Muscle of leg (tissue), 11 donors: ENCODE results near the gene REEP6. TPM values are rescaled to one million over a fixed set of nuclear protein-coding genes. Genes with fewer than 3 reads are reported as not detected.

Source experiments
- DNase-seq: peaks from one replicate; pipeline ENCODE4 v3.0.0; 2013
- H3K27ac ChIP-seq: one replicate; pipeline ENCODE4 v1.5.1; 2013; ENCODE audit warnings: mild to moderate bottlenecking, low read length, control low read depth
- H3K27me3 ChIP-seq: one replicate; pipeline ENCODE4 v1.6.1; 2013; ENCODE audit warnings: low read length; ENCODE audit not compliant: control insufficient read depth, insufficient read depth
- H3K36me3 ChIP-seq: one replicate; pipeline ENCODE4 v1.6.1; 2013; ENCODE audit warnings: low read length; ENCODE audit not compliant: control insufficient read depth, insufficient read depth
- H3K4me1 ChIP-seq: one replicate; pipeline ENCODE4 v1.6.1; 2013; ENCODE audit warnings: low read length; ENCODE audit not compliant: control insufficient read depth, insufficient read depth
- H3K4me3 ChIP-seq: one replicate; pipeline ENCODE4 v1.5.1; 2013; ENCODE audit warnings: low read length, control low read depth
- H3K9me3 ChIP-seq: replicated peaks from 2 replicates; pipeline ENCODE4 v1.6.1; 2013; ENCODE audit warnings: low read depth, low read length; ENCODE audit not compliant: control insufficient read depth
- WGBS: methylation state at CpG from one replicate; pipeline ENCODE4 v1.1.5; 2013; ENCODE audit warnings: missing lambda C conversion rate; ENCODE audit not compliant: insufficient coverage; 5-methylcytosine and 5-hydroxymethylcytosine counted together
- polyA plus RNA-seq, 8 donors: library from polyadenylated mRNA; unstranded; fragments of 120-200 nt; gene quantifications; one replicate each; pipeline versions ENCODE4 v1.2.1 to v1.2.3, GENCODE V29; 2013; ENCODE audit warnings: inconsistent platforms in 1 of 8, low replicate concordance in 1 of 8; ENCODE audit not compliant: insufficient read length in 8 of 8, insufficient read depth in 1 of 8
- total RNA-seq: library from RNA; stranded (reverse); fragments of 120-200 nt; gene quantifications from one replicate; pipeline ENCODE4 v1.2.4, GENCODE V29; 2013

REEP6 gene
- total and polyA plus RNA-seq, 9 donors = 0.58 to 11.9 (median 1.8) TPM

- DNase-seq = no peak
- Histone ChIP-seq H3K36me3 (peaks cover 6% of the 10 kb centered on the region), H3K27me3 (peaks cover 45% of the 10 kb centered on the region), H3K4me1 (peaks cover 32% of the 10 kb centered on the region), H3K4me3 (peak overlapping the region; percentile 10), H3K9me3 (peaks cover 4% of the 10 kb centered on the region), H3K27ac (no peak overlapping the region)
- 0% methylated on average over 1 of the region's 12 CpGs for WGBS
These were observed 17.5 kb downstream of the REEP6 start for GRCh38 chr19:1508507-1508856.

GRCh38 chr19:1509602-1510441 lies 18.8 kb downstream of the REEP6 start:
- H3K27me3 ChIP-seq = peaks cover 45% of the 10 kb centered on the region
- peaks cover 6% of the 10 kb centered on the region for H3K36me3 ChIP-seq
- no peak for DNase-seq
- H3K9me3 ChIP-seq = peaks cover 4% of the 10 kb centered on the region
- H3K4me1 ChIP-seq = peaks cover 32% of the 10 kb centered on the region
- H3K4me3 ChIP-seq = no peak overlapping the region
- 77% methylated on average over 7 of the region's 11 CpGs for WGBS
- H3K27ac ChIP-seq = no peak overlapping the region

GRCh38 chr19:1510442-1510806 lies 19.4 kb downstream of the REEP6 start:
- no peak for DNase-seq
- peaks cover 48% of the 10 kb centered on the region for H3K27me3 ChIP-seq
- H3K4me1 ChIP-seq = peaks cover 32% of the 10 kb centered on the region
- WGBS = 9% methylated on average over 17 of the region's 25 CpGs
- peaks cover 6% of the 10 kb centered on the region for H3K36me3 ChIP-seq
- H3K27ac ChIP-seq = no peak overlapping the region
- H3K4me3 ChIP-seq = no peak overlapping the region
- peaks cover 4% of the 10 kb centered on the region for H3K9me3 ChIP-seq

- Histone ChIP-seq H3K9me3 (peaks cover 4% of the 10 kb centered on the region), H3K36me3 (peaks cover 4% of the 10 kb centered on the region), H3K27me3 (peaks cover 45% of the 10 kb centered on the region), H3K27ac (no peak overlapping the region), H3K4me3 (no peak overlapping the region), H3K4me1 (peaks cover 32% of the 10 kb centered on the region)
- no peak for DNase-seq
- 20% methylated on average over 2 of the region's 9 CpGs for WGBS
These were observed 19.8 kb downstream of the REEP6 start for GRCh38 chr19:1510807-1511206.

GRCh38 chr19:1511318-1512317 lies 20.6 kb downstream of the REEP6 start:
- H3K9me3 ChIP-seq = peaks cover 4% of the 10 kb centered on the region
- 68% methylated on average over 8 of the region's 22 CpGs for WGBS
- H3K36me3 ChIP-seq = no peaks in the 10 kb centered on the region
- H3K27ac ChIP-seq = no peak overlapping the region
- peaks cover 43% of the 10 kb centered on the region for H3K27me3 ChIP-seq
- DNase-seq = no peak
- H3K4me1 ChIP-seq = peaks cover 32% of the 10 kb centered on the region
- no peak overlapping the region for H3K4me3 ChIP-seq

GRCh38 chr19:1512671-1513498 lies 21.9 kb downstream of the REEP6 start, which contains the start of gene ADAMTSL5:
ADAMTSL5 (minus strand) TSS chr19:1513019; CDS start chr19:1510943, 2,076 bp downstream.
- WGBS = under 1% methylated on average over 67 of the region's 78 CpGs
- Histone ChIP-seq H3K27me3 (peaks cover 45% of the 10 kb centered on the region), H3K9me3 (peaks cover 4% of the 10 kb centered on the region), H3K36me3 (no peaks in the 10 kb centered on the region), H3K27ac (peak within 1 kb of the TSS; percentile 20), H3K4me1 (peaks cover 25% of the 10 kb centered on the region), H3K4me3 (peak within 1 kb of the TSS; percentile 43)
- DNase-seq = peak; percentile 63

GRCh38 chr19:1513499-1514294 lies 22.7 kb downstream of the REEP6 start:
- 6% methylated on average over 32 of the region's 52 CpGs for WGBS
- H3K36me3 ChIP-seq = no peaks in the 10 kb centered on the region
- peaks cover 51% of the 10 kb centered on the region for H3K27me3 ChIP-seq
- DNase-seq = peak; percentile 37
- peaks cover 21% of the 10 kb centered on the region for H3K4me1 ChIP-seq
- H3K9me3 ChIP-seq = peaks cover under 1% of the 10 kb centered on the region
- peak overlapping the region; percentile 20 for H3K27ac ChIP-seq
- peak overlapping the region; percentile 43 for H3K4me3 ChIP-seq

GRCh38 chr19:1514295-1514661 lies 23.3 kb downstream of the REEP6 start:
- no peak for DNase-seq
- Histone ChIP-seq H3K36me3 (no peaks in the 10 kb centered on the region), H3K9me3 (no peaks in the 10 kb centered on the region), H3K4me1 (peaks cover 21% of the 10 kb centered on the region), H3K27ac (no peak overlapping the region), H3K27me3 (peaks cover 53% of the 10 kb centered on the region), H3K4me3 (no peak overlapping the region)
- WGBS = 85% methylated on average over 2 of the region's 10 CpGs
